ENCODE results near the gene DYNC1LI1.

DYNC1LI1 gene

DNA sequence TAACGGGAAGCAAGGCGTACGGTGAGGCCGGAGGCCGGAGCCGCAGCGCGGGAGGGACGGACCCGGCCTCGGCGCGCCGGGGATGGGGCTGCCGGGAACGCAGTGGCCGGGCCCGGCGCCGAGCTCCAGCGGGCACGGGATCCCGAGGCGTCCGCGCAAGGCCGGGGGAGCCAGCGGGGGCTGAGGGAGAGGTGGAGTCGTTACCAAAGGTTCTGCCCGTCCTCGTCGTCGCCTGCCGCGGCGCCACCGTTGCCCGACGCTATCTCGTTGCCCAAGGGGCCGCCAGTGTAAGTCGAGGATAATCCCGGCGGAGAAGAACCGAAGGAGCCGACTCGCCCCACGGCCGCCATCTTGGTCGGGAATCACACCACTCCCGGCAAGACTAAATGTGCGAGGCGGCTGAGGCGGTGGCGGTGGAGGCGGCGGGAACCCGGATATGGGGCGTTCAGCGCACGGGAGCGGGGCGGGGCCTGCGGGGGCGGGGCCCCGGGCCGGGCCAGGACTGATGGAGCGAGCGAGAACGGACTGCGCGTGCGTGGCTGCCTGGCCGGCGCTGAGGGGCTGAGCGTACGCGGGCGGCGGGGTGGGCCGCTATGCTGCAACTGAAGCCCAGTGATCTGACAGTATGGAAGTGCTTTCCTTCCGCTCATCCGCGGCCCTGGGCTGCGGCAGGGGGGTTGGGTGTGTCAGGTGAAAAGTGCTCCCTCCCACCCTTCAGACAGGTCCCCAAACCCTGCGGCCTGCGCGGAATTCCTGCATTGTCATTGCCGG, at the start of gene DYNC1LI1:
Gene DYNC1LI1 (minus strand): TSS at position 438 of the 771 bp plus-strand sequence. CDS start 88 bp downstream, at position 350.
- peak; percentile 84 for DNase-seq (ENCODE audit: low read depth in 2 of 2)

DNA sequence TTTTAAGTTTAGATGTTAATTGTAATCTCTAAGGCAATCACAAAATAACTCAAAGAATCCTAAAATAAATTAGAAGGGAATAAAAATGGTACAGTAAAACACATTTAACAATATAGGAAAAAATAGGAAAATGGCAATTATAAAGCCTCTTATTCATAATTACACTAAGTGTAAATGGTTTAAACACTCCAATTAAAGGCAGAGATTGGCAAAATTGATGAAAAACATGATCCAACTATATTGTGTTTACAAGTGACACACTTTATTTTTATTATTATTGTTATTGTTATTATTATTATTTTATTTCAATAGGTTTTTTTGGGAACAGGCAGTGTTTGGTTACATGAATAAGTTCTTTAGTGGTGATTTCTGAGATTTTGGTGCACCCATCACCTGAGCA, 48.7 kb upstream of the DYNC1LI1 start:
- no peak for DNase-seq (ENCODE audit: low read depth in 2 of 2)

DNA sequence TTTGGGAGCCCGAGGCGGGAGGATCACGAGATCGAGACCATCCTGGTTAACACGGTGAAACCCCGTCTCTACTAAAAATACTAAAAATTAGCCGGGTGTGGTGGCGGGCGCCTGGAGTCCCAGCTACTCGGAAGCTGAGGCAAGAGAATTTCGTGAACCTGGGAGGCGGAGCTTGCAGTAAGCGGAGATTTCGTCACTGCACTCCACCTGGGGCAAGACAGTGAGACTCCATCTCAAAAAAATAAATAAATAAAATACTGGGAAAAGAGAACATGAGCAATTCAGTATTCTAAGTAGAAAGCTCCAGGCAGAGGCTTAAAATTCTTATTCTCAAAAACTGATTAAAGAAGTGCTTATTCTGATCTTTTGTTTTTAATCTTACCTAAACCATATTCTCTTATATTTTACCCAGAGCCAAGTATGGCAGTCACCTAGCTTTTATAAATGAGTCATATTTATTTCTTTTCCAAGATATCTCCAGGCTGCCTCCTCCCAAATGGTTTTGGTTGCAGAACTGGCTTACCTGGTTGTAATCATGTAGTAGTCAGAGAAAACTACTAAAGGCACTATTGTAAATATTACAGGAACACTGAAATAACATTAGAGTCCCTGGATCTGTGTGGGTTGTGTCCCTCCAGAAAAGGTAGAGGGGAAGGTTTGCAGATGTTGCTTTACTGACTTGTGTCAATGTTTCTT, 45.8 kb upstream of the DYNC1LI1 start:
- no peak for DNase-seq (ENCODE audit: low read depth in 2 of 2)

DNA sequence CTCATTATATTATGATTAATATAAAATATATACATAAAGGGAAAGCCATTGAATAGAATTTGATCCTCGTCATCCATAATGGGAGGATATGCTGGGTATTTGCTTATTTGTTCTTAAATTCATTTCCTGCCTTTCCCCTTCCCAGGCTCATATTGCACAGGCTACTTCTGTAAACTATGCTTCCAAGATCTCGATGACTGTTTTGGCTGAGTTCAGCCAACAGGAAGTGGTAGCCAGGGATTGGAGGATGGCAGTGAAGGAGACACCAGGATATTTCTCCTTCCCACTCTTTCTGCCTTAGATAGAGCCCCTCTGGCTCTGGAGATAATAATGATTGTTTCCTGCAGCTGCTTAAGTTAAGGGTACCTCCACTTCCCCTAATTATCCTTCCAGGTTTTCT, 44.3 kb upstream of the DYNC1LI1 start:
- DNase-seq (ENCODE audit: low read depth in 2 of 2), result peak in 1 of 2 experiments; percentile 7

DNA sequence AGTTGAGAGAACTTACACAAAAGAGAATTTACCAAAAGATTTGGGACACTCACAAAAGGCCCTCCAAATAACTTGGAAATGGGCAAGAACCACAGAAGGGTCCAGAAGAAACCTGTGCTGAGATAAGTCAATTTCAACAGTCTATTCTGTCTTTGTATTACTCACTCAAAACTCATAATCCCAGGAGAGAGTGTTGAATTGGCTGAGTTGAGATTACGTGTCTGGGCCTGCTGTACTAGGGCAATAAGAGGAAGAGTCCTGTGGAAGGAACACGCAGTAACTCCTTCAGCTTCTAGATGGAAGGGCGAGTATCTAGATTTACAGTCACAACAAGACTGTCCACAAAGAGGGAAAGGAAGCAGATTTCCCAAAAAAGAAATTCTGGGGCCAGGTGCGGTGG, 42.5 kb upstream of the DYNC1LI1 start:
- no peak for DNase-seq (ENCODE audit: low read depth in 2 of 2)

DNA sequence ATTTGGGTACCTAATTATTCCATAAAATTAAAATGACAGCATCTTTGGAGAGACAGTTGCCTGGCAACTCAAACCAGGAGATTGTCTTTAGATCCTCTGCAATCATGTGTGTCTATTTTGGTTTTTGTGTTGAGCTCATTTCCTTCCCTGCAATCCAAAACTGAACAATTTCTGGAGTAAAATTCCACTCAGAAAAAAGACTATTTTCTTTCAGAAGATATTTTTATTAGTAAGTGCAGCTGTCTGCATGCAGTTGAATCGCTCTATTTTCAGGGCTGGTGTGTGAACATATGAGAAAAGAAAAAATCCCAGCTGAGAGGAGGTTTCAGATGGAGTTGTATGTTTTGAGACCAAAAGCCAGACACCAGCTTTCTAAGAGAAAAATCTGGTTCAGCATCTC, 41.9 kb upstream of the DYNC1LI1 start:
- DNase-seq (ENCODE audit: low read depth in 2 of 2), result no peak

DNA sequence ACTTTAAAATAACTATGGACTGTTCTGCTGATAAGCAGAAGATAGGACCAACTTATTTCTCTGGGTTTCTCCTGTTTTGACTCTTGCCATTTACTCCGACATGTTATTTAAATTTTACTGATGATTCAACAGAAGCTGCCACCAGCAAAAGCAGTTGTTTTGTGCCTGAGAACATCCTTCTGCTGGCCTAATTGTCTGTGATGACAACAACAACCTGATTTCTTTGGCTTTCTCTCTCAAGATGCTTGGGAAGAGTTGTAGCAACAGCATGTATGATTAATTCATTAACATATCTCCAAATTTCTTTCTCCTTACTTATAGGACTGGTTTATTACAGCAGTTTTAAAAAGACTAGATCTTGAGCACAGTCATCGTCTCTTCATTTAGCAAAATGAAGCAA, 36.9 kb upstream of the DYNC1LI1 start:
- no peak for DNase-seq (ENCODE audit: low read depth in 2 of 2)

DNA sequence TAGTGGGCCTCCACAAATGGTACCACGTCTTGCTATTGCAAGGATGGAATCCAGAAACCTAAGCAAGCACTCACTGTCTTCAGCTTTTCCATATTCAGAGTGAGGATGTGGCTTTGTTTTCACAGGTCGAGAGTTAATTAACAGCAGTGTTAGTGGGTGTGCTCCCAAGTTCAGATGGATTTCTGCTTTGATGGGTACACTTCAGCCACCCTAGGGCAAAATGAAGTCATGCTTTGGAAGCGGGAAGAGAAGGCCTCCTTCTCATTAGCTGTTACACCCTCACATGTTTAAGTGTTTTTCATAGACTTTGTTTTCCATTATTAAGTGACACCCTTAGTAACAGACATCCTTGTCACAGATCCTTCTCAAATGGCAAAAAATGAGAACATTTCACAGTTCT, 36.3 kb upstream of the DYNC1LI1 start:
- no peak for DNase-seq (ENCODE audit: low read depth in 2 of 2)

DNA sequence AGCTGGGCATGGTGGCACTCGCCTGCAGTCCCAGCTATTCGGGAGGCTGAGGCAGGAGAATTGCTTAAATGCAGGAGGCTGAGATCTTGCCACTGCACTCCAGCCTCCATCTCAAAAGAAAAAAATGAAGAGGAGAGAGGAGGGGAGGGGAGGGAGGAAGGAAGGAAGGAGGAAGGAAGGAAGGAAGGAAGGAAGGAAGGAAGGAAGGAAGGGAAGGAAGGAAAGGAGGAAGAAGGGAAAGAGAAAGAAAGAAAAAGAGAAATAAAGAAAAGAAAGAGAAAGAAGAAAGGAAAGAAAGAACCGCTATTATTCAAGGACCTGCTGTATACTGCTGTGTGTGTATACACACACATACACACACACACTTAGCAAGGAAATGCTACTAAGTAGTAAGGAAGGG, 35.6 kb upstream of the DYNC1LI1 start:
- no peak for DNase-seq (ENCODE audit: low read depth in 2 of 2)

DNA sequence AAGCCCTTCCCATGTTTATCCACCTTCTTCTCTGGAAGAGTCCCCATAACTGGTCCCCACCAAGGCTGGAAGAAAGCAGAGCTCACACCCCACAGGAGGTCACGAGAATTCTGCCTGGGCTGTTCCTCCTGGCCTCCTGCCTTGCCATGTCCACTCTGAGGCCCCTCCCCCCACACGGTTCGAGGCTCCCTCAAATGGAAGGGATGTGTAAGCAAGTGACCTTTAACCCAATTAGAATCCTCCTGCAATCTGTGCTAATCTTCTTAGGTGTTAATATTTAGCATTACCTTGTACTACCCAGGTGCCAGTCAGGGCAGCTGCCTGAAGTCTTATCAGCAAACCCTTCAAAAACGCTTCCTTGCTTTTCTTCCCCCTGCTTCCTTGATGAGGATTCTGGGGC, 32.4 kb upstream of the DYNC1LI1 start:
- no peak for DNase-seq (ENCODE audit: low read depth in 2 of 2)

DNA sequence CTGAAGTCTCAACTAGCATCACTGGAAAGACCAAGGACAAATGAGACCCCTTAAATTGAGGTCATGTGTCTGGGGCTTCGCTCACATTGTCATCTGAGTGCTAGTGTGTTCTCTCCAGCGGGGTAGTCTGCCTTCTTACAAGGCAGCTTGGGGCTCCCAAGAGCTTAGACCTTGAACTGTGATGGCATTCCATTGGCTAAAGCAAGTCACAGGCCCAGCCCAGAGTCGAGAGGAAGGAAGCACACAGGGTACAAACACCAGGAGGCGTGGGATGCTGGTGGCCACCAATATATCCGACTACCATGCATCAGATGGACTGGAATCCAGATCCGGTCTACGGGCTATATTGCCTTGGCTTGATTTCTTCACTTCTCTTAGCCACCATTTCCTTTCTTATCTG, 31.5 kb upstream of the DYNC1LI1 start:
- no peak for DNase-seq (ENCODE audit: low read depth in 2 of 2)

DNA sequence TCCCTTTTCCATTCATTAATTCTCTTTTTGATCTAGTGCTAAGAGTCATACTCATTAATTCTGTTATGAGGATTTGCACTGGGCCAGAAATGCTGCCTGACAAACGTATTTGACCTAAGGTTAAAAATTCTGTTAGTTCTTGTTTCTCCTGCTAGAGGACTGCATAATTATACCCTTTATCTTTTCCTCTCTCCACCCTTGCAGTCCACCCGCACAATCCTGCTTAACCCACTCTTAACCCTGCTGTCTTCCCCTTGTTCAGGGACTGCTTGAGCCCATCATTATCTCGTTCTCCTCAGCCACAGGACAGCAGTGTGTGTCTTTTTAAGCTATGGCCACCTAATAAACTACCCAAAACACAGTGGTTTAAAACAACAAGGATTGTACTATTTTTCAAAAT, 31.1 kb upstream of the DYNC1LI1 start:
- no peak for DNase-seq (ENCODE audit: low read depth in 2 of 2)

DNA sequence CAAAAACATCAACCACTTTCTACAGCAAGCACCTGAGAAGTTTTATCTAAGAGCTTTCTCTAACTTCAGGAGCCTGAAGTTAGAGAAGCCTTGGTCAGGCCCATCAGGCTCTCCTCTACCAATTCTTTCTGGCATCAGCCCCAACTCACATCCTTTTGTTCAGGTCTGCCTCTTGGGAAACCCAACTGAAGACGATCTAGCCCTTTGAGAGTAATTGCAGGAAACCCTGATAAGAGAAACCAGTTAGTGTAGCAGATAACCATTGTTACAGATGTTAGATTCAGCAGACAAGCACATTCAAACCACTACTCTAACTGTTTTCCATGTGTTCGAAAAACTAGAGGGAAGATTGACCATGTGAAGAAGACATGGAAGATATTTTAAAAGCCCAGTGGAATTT, 27.0 kb upstream of the DYNC1LI1 start:
- no peak for DNase-seq (ENCODE audit: low read depth in 2 of 2)

DNA sequence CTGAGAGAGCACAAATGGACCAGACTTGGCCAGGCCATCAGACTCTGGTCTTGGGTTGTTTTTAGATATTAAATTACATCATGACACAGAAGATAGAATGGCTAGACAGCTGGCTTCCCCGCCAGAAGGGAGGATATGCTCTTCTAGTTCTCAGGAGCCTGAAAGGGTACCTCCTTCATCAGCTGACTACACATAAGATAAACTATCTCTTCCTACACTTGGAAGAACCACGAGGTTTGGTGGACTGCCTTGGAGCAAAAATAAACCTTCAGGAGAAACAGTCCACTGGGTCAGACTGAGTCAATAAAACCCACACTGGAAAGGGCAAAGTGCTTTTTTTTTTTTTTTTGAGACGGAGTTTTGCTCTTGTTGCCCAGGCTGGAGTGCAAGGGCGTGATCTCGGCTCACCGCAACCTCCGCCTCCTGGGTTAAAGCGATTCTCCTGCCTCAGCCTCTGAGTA, 26.3 kb upstream of the DYNC1LI1 start:
- no peak for DNase-seq (ENCODE audit: low read depth in 2 of 2)

DNA sequence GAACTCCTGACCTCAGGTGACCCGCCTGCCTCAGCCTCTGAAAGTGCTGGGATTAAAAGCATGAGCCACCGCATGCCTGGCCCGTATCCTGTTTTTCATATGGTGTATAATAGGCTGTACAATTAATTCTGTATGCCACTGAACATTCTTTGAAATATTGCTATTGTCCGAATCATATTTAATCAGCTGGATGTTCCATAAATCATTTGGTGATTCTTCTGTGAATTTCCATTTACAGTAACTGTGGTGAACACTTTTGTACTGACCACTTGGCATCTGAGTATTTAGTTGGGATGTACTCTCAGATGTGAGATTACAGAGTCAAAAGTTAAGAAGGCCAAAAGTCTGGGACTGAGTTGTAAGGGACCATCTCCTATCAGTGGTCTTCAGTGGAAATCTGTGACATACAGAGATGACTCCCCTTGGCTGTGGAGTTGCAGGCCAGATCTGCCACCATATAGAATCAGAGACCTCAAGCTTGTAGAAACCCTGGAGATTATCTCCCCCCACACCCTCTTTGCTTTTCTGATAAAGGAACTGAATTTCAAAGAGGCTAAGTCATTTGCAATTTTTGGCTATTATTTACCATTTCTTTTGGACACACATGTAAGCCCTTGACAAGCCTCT, 25.7 kb upstream of the DYNC1LI1 start:
- no peak for DNase-seq (ENCODE audit: low read depth in 2 of 2)

DNA sequence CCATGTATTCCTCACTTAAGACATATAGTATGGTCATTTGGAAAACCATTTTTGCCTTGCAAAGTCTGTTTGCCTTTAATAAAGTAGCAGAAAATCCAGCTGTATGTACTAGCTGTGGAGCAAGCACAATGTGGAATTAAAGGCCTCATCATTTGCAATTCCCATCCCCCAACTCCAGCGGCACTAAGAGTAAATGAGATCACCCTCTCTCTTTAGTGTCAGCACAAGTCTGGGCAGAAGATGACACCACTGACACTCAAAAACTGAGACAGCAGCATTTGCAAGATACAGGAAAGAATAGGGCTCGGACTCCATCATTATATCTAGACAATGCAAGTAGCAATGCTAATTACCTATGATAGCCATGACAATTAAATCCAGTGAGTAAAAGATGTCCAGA, 24.7 kb upstream of the DYNC1LI1 start:
- no peak for DNase-seq (ENCODE audit: low read depth in 2 of 2)

DNA sequence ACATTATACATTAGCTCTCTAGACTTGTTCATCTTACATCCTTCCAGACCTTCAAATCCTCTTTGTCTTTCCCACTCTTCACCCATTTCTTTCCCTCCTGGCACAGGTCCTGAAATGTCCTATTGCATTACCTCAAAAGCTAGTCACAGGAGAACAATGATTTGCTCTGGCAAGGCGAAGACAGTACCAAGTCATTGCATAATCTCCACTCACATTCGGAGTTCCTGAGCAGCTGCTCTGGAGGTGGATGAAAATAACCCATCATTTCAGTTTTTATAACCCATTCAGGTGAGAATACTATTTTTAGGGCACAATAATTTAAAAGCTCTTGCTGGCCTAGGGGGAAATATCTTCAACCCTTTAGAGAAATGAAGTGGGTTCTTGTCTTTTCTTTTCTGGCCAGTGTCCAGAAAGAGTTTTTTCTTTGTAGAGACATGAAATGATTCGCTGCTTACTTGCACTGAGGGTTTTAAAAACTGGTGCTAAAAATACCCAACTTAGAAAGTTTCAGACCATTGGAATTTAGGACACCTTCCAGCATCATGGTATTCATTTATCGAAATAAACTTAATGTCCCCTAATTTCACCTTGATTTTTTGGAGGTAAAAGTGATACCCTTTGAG, 23.4 kb upstream of the DYNC1LI1 start:
- DNase-seq (ENCODE audit: low read depth in 2 of 2), result peak; percentile 13 to 22

DNA sequence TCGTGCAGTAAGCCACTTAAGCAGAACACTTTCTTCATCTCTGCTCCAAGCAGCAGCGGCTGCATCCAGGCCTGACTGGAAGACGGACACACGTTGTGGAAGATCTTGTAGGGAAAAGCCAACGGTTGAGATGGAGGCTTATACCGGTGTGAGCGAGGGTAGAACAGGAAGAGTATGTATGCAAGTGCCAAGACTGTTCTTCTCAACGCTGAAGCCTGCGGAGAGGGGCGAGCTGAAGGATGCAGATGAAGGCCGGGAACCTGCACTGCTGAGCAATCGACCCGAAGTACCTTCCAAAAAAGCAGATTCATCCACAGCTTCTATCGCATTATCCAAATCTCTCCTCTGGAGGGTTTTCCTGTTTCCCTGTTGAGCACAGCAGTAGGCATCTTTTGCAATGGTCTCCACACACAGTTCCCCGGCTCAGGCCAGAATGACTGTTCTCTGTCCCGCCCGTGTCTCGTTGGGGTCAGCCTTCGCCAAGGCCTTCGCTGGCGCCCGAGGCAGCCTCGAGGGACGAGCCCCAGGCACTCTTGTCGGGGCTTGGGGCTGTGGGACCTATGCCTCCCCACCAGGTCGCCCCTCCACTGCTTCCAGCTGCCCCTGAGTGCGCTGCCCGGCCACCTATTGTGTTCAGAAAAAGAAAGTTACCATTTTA, 22.2 kb upstream of the DYNC1LI1 start:
- DNase-seq (ENCODE audit: low read depth in 2 of 2), result no peak

DNA sequence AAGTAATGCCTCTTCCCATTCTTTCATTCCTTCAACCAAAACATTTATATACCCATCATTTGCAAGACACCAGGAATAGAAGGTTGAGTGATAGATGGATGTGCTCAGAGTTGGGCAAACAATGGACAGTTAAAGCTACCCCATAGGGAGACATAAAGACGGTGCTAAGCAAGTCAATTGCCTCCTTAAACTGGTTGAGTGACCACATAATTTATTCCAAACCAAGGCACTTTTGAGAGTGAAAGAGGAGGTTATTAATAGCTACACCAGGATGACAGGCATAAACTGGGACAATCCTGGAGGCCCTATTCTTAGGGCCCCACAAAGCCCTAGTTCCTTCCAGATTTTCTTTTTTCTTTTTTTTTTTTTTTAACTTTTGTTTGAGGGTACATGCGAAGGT, 21.4 kb upstream of the DYNC1LI1 start:
- DNase-seq (ENCODE audit: low read depth in 2 of 2), result no peak

DNA sequence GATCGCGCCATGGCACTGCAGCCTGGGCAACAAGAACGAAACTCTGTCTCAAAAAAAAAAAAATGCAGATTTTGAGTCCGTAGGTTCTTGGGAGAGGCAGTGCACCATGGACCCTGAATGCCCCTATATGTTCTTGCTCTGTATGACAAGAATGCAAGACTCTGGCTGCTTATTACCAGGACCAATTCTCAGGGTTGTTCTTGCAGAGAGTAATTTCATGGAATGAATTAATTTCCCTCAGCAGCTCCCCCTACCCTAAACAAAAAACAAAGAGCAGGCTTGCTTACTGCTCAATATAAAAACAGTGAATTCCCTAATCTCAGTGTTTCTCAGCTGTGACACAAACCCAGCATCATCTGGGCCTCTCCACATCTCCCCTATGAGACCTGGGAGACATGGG, 20.5 kb upstream of the DYNC1LI1 start:
- DNase-seq (ENCODE audit: low read depth in 2 of 2), result no peak

DNA sequence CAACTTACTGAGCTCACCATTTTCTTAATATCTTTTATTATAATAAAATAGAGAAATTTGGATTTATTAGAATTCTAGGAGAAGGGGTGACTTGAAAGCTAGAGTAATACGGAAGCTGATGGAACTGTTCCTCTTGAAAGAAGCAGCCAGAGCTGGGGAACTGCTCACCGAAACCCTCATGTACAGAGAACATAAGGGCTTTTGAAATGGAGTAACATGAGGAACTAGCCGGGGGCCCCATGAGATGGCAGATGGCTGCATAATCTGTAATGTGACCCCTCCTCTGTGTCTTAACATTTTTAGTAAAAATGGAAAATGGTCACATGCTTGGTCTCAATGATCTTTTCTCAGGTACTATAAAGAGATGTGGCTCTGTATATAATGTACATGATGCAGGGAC, 15.7 kb upstream of the DYNC1LI1 start:
- no peak for DNase-seq (ENCODE audit: low read depth in 2 of 2)

DNA sequence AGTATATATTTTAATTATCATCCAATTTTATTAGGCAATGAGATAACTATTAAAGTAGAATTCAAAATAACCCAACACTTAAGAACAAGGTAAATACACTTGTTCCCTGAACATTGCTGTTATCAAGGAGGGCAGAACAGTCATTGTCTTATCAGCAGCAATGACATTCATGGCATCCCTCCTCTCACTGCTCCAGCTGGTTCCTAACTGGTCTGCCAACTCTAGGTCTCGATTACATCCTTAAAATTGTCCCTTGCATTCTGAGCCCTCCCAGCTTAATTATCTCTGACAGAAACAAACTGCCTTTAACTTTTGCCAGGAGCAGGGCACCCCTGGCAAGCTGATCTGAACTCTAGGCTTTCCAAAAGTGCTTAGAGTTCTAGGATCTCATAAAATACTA, 14.0 kb upstream of the DYNC1LI1 start:
- no peak for DNase-seq (ENCODE audit: low read depth in 2 of 2)
